ENCODE measurements around the gene PHLPP2.

The PHLPP2 gene

DNA sequence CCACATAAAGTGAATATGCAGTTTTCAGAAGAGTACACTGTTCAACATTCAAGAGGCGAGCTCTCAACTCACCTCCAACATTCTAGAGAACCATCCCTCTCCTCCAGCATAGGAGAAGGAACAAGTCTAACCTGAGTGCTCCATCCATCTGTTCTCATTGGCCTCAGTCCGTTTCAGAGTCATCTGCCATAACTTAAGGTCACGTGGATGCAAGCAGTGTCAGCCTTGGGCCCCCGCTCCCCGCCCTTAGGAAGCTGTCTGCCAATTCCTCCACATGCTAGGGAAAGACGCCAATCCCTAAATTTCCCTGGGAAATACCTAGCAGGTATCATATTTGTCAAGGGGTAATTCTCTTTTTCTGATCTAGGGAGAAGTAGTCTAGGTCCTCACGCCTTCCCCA is 77.1 kb downstream of the PHLPP2 start:
- DNase-seq = no peak

DNA sequence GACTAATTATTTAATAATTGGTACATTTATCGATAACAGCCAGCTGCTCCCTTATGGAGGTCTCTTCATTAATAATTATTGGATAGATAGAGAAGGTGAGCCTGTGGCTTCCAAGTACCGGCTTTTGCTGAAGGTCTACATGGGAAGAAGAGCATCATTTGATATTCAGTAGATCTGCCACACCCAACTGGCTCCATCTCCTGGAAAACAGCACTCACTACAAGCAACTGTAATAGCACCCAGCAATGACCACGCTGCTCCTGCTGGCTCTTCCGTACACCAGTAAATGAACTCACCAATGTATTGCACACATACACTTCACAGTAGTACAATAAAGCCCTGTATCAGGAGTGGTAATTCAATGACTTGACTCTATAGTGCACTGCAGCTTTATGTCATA is 79.1 kb downstream of the PHLPP2 start:
- no peaks in the 10 kb centered on the region for H3K27me3 ChIP-seq (ENCODE audit: insufficient read depth, low read depth, severe bottlenecking)
- H3K36me3 ChIP-seq = peaks cover 18% of the 10 kb centered on the region
- H3K9me3 ChIP-seq (ENCODE audit: severe bottlenecking) = no peaks in the 10 kb centered on the region
- no peak overlapping the region for H3K4me3 ChIP-seq (ENCODE audit: low read depth, low read length)
- TF ChIP-seq, protein P1, sequence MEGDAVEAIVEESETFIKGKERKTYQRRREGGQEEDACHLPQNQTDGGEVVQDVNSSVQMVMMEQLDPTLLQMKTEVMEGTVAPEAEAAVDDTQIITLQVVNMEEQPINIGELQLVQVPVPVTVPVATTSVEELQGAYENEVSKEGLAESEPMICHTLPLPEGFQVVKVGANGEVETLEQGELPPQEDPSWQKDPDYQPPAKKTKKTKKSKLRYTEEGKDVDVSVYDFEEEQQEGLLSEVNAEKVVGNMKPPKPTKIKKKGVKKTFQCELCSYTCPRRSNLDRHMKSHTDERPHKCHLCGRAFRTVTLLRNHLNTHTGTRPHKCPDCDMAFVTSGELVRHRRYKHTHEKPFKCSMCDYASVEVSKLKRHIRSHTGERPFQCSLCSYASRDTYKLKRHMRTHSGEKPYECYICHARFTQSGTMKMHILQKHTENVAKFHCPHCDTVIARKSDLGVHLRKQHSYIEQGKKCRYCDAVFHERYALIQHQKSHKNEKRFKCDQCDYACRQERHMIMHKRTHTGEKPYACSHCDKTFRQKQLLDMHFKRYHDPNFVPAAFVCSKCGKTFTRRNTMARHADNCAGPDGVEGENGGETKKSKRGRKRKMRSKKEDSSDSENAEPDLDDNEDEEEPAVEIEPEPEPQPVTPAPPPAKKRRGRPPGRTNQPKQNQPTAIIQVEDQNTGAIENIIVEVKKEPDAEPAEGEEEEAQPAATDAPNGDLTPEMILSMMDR (IDR thresholded peaks at IDR 0.05; ENCODE audit: low read depth, low read length) = peak; percentile 75
- DNase-seq = peak; percentile 32
- no peak overlapping the region for H3K27ac ChIP-seq

More for the DNA sequence above, 77.1 kb downstream of the PHLPP2 start:
- Histone ChIP-seq H3K9me3 (ENCODE audit: severe bottlenecking) (no peaks in the 10 kb centered on the region), H3K36me3 (peaks cover 25% of the 10 kb centered on the region), H3K4me3 (ENCODE audit: low read depth, low read length) (no peak overlapping the region), H3K27ac (no peak overlapping the region), H3K27me3 (ENCODE audit: insufficient read depth, low read depth, severe bottlenecking) (no peaks in the 10 kb centered on the region)
- TF ChIP-seq, protein P1 (IDR thresholded peaks at IDR 0.05; ENCODE audit: low read depth, low read length) = no peak

DNA sequence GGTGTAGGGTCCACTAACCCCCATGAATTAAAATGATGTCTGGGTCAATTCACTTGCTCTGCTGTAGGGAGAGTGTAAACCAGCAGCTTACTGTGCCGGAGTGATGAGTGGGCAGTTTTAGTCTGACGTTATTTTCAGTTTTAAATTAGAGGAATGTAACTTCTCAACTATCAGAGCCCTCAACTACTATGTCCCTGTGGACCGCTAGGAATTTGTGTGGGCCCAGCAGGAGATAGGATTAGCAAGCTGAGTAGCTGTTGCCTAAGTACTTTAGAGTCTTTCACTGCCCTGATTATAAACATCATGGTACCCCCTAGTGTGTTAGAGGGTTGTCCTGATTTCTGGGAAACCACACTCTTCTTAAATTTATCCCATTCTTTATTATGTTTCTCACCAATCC is 87.1 kb downstream of the PHLPP2 start:
- Histone ChIP-seq H3K9me3 (ENCODE audit: severe bottlenecking) (no peaks in the 10 kb centered on the region), H3K27me3 (ENCODE audit: insufficient read depth, low read depth, severe bottlenecking) (no peaks in the 10 kb centered on the region), H3K4me3 (ENCODE audit: low read depth, low read length) (no peak overlapping the region), H3K27ac (no peak overlapping the region), H3K36me3 (peaks cover 5% of the 10 kb centered on the region; the same call in 1 of the 2 replicates)
- no peak for DNase-seq
- TF ChIP-seq, protein P1 (IDR thresholded peaks at IDR 0.05; ENCODE audit: low read depth, low read length) = no peak

DNA sequence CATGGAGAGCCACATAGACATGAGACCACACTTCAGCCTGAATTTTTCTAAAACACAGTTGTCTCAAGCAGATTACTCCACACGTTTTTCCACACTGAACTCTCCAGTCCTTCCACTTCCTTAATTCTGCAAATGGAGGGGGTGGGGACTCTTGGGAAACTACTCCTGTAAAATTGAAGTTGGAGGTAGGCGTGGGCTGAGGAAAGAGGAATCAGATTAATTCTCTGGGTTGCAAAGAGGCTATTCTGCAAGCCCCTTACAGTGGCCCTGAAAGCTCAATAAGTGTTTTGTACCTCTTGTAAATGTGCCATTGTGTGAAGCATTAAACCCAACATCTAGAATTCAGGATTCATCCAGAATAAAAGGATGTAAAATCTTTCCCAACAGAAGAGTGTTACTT is 88.9 kb downstream of the PHLPP2 start:
- TF ChIP-seq, protein P1 (IDR thresholded peaks at IDR 0.05; ENCODE audit: low read depth, low read length) = no peak
- Histone ChIP-seq H3K27ac (no peak overlapping the region), H3K27me3 (ENCODE audit: insufficient read depth, low read depth, severe bottlenecking) (no peaks in the 10 kb centered on the region), H3K4me3 (ENCODE audit: low read depth, low read length) (no peak overlapping the region), H3K9me3 (ENCODE audit: severe bottlenecking) (no peaks in the 10 kb centered on the region), H3K36me3 (peaks cover 4% of the 10 kb centered on the region; the same call in 1 of the 2 replicates)
- no peak for DNase-seq

DNA sequence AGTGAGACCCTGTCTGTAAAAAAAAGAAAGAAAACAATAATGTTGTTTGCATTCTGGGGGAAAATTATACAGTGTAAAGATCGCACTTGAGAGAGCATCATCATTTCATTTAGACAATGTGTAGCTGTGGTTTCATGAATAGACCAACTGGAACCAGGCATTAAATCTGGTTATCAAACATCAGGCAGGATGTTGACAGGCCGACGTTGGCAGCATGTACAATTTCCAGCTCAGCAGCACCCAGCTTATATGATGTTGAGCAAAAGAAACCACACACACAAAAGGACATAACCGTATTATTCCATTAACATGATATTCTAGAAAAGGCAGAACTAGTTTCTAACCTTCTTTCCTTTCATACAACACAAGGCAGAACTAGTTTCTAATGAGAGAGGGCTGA is 92.7 kb downstream of the PHLPP2 start:
- Histone ChIP-seq H3K27me3 (ENCODE audit: insufficient read depth, low read depth, severe bottlenecking) (no peaks in the 10 kb centered on the region), H3K27ac (no peak overlapping the region), H3K9me3 (ENCODE audit: severe bottlenecking) (no peaks in the 10 kb centered on the region), H3K36me3 (no peaks in the 10 kb centered on the region), H3K4me3 (ENCODE audit: low read depth, low read length) (no peak overlapping the region)
- TF ChIP-seq, protein P1 (IDR thresholded peaks at IDR 0.05; ENCODE audit: low read depth, low read length) = no peak
- no peak for DNase-seq

DNA sequence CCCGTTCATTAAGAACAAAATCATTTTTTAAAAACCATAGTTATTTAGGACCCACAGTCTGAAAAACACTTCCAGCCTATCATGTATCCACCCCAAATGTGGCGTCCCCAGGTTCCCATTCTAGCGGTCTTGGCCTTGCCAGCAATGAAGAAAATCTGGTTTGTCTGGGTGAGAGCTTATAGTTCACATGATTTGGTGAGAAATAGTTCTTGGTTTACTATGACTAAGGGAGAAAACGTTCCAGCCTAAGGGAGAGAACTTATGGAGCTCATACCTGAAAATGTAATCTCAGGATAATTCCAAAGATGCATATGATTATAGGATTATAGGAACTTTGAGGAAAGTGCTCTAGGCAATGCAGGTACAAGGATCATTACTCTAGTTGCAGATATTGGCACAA is 93.7 kb downstream of the PHLPP2 start:
- no peaks in the 10 kb centered on the region for H3K36me3 ChIP-seq
- H3K4me3 ChIP-seq (ENCODE audit: low read depth, low read length) = no peak overlapping the region
- no peaks in the 10 kb centered on the region for H3K27me3 ChIP-seq (ENCODE audit: insufficient read depth, low read depth, severe bottlenecking)
- H3K27ac ChIP-seq = no peak overlapping the region
- H3K9me3 ChIP-seq (ENCODE audit: severe bottlenecking) = no peaks in the 10 kb centered on the region
- DNase-seq = no peak
- TF ChIP-seq, protein P1 (IDR thresholded peaks at IDR 0.05; ENCODE audit: low read depth, low read length) = no peak

Measured in WERI-Rb-1 (cell line).